ENCODE measurements around the gene TCEANC.
"Not testable (repeated sequence)": the region's sequence is repeated elsewhere in the genome, so short reads cannot be mapped to it uniquely, and the experiment has no call there.

Gene TCEANC

GRCh38 chrX:13652850-13653693 is at the start of gene TCEANC:
Gene TCEANC (plus strand): TSS chrX:13653141. CDS start chrX:13662509, 9,368 bp downstream.
- peak; percentile 96 for DNase-seq (ENCODE audit: low read depth)

GRCh38 chrX:13605611-13606010 is 47.3 kb upstream of the TCEANC start:
- no peak for DNase-seq (ENCODE audit: low read depth)

GRCh38 chrX:13607331-13607995 is 45.5 kb upstream of the TCEANC start:
- no peak for DNase-seq (ENCODE audit: low read depth)

- DNase-seq (ENCODE audit: low read depth): no peak
Measured at GRCh38 chrX:13607996-13608365, 45.0 kb upstream of the TCEANC start.

GRCh38 chrX:13614154-13614553 is 38.8 kb upstream of the TCEANC start:
- DNase-seq (ENCODE audit: low read depth): no peak

GRCh38 chrX:13620207-13620606 is 32.7 kb upstream of the TCEANC start:
- DNase-seq (ENCODE audit: low read depth): no peak

- DNase-seq (ENCODE audit: low read depth): no peak
Measured at GRCh38 chrX:13622401-13622964, 30.5 kb upstream of the TCEANC start.

GRCh38 chrX:13627306-13627705 is 25.6 kb upstream of the TCEANC start:
- no peak for DNase-seq (ENCODE audit: low read depth)

- not testable (repeated sequence) for DNase-seq (ENCODE audit: low read depth)
Measured at GRCh38 chrX:13637224-13637623, 15.7 kb upstream of the TCEANC start.

- no peak for DNase-seq (ENCODE audit: low read depth)
Measured at GRCh38 chrX:13638021-13638420, 14.9 kb upstream of the TCEANC start.

GRCh38 chrX:13638826-13639225 is 14.1 kb upstream of the TCEANC start:
- no peak for DNase-seq (ENCODE audit: low read depth)

GRCh38 chrX:13641684-13642083 is 11.3 kb upstream of the TCEANC start:
- DNase-seq (ENCODE audit: low read depth): not testable (repeated sequence)

GRCh38 chrX:13645464-13646153 is 7.3 kb upstream of the TCEANC start:
- DNase-seq (ENCODE audit: low read depth): no peak

- DNase-seq (ENCODE audit: low read depth): peak; percentile 22
Measured at GRCh38 chrX:13646154-13646549, 6.8 kb upstream of the TCEANC start.

- peak; percentile 38 for DNase-seq (ENCODE audit: low read depth)
Measured at GRCh38 chrX:13647709-13648212, 5.2 kb upstream of the TCEANC start.

GRCh38 chrX:13648336-13648735 is 4.6 kb upstream of the TCEANC start:
- DNase-seq (ENCODE audit: low read depth): not testable (repeated sequence)

GRCh38 chrX:13649838-13650237 is 3.1 kb upstream of the TCEANC start:
- no peak for DNase-seq (ENCODE audit: low read depth)

GRCh38 chrX:13650318-13650717 is 2.6 kb upstream of the TCEANC start:
- DNase-seq (ENCODE audit: low read depth): no peak

GRCh38 chrX:13651150-13651549 is 1.8 kb upstream of the TCEANC start:
- no peak for DNase-seq (ENCODE audit: low read depth)

- DNase-seq (ENCODE audit: low read depth): no peak
Measured at GRCh38 chrX:13652287-13652793, 601 bp upstream of the TCEANC start.

- DNase-seq (ENCODE audit: low read depth): no peak
Measured at GRCh38 chrX:13654116-13654515, 1.2 kb downstream of the TCEANC start.

- no peak for DNase-seq (ENCODE audit: low read depth)
Measured at GRCh38 chrX:13655674-13656073, 2.7 kb downstream of the TCEANC start.

Data from stimulated activated CD8-positive, alpha-beta memory T cell treated with anti-CD3 and anti-CD28 coated beads, Interleukin-4, amount 100 ng/mL, for 24 hours (primary cell).